ENCODE results near the gene LANCL2. TPM values are rescaled to one million over a fixed set of nuclear protein-coding genes. Genes with fewer than 3 reads are reported as not detected.

LANCL2 gene
- total and polyA plus RNA-seq, 8 donors, result 4.9 to 25.9 (median 16.4) TPM

DNA sequence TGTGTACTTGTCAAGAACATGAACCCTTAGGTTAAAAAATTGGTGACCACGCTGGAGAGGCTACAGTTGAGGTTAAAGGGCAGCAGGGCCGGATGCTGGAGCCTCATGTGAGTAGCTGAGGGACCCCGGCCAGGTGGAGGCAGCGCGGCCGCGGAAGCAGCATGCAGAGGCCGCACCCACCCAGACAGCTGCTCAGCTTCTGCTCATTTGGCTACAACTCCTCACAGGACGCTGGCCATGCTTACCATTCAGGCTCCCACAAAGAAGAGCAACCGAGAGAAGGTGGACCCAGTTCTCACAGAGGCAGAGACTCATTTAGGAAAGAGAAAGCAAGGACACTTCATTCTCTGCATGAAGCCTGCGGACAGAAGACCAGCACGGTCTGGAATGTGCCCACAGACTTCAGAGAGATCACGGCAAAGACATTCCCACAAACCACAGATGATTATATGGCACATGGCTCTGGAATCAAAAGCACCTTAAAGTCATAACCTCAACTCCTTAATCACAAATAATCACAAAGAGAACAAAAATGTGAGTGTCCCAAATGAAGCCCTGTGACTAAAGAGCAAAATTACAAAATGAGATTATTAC lies 112.7 kb downstream of the LANCL2 start:
- Histone ChIP-seq H3K27ac (no peak overlapping the region), H3K9me3 (no peaks in the 10 kb centered on the region), H3K27me3 (no peaks in the 10 kb centered on the region), H3K4me3 (no peak overlapping the region), H3K4me1 (peaks cover 0 to 2% (median 0%) of the 10 kb centered on the region in 4 donors), H3K36me3 (peaks cover 5 to 49% (median 32%) of the 10 kb centered on the region in 4 donors)
- TF ChIP-seq EP300 (IDR thresholded peaks at IDR 0.05) (no peak), POLR2A (IDR thresholded peaks at IDR 0.05) (no peak), POLR2AphosphoS5 (IDR thresholded peaks at IDR 0.05) (no peak)
- TF ChIP-seq, protein P1, sequence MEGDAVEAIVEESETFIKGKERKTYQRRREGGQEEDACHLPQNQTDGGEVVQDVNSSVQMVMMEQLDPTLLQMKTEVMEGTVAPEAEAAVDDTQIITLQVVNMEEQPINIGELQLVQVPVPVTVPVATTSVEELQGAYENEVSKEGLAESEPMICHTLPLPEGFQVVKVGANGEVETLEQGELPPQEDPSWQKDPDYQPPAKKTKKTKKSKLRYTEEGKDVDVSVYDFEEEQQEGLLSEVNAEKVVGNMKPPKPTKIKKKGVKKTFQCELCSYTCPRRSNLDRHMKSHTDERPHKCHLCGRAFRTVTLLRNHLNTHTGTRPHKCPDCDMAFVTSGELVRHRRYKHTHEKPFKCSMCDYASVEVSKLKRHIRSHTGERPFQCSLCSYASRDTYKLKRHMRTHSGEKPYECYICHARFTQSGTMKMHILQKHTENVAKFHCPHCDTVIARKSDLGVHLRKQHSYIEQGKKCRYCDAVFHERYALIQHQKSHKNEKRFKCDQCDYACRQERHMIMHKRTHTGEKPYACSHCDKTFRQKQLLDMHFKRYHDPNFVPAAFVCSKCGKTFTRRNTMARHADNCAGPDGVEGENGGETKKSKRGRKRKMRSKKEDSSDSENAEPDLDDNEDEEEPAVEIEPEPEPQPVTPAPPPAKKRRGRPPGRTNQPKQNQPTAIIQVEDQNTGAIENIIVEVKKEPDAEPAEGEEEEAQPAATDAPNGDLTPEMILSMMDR (IDR thresholded peaks at IDR 0.05), result no peak
- WGBS, 5 donors, result 79 to 88% (median 80%) methylated on average over 13 of the region's 13 CpGs
- intact Hi-C loops (cut with DNase I; ENCODE audit: low total_unique reads), result no loop called here
- no peak for DNase-seq

DNA sequence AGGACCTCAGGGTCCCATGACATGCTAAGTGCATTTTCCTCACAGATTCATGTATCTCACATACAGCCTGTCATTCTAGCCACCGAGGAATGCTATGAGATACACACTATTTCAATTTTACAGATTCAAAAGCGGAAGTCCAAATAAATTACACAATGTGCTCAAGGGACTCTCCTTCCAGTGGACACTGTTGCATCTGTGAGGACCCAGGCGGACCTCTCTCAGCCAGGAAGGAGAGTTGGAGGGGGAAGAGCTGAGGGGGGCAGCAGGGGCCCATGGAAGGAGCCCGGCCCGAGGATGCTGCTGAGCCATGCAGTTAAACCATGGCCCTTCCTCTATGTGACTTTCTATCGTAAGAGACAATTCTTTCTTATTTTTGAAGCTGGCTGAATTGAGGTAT lies 113.6 kb downstream of the LANCL2 start:
- Histone ChIP-seq H3K27me3 (no peaks in the 10 kb centered on the region), H3K4me1 (peaks cover 0 to 7% (median 0%) of the 10 kb centered on the region in 4 donors), H3K36me3 (peaks cover 0 to 48% (median 25%) of the 10 kb centered on the region in 4 donors), H3K27ac (no peak overlapping the region), H3K9me3 (no peaks in the 10 kb centered on the region), H3K4me3 (no peak overlapping the region)
- 81 to 83% (median 83%) methylated on average over 6 of the region's 6 CpGs for WGBS, 5 donors
- DNase-seq, result no peak
- TF ChIP-seq EP300 (IDR thresholded peaks at IDR 0.05), result no peak
- intact Hi-C loops (cut with DNase I; ENCODE audit: low total_unique reads), result no loop called here

DNA sequence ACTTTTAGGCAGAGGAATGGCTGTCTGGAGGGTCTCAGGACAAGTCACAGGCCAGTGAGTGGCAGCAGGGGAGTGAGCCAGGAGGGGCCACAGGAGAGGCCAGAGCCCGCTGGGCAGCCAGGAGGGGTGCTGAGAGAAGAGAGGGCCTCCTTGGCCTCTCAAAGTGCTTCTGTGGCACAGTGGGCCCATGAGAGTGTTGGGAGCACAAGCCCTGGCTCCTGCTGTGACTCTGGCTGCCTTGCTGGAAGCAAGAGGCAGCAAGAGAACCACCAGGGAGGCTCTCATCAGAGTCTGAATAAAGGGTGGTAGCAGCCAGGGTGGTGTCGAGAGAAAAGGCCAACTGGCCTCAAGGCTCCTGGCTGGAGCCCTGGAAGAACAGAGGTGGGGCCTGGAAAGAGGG lies 116.0 kb downstream of the LANCL2 start:
- 86 to 100% (median 89%) methylated on average over 2 of the region's 2 CpGs for WGBS, 5 donors
- no peak for DNase-seq
- H3K9me3 ChIP-seq, result no peaks in the 10 kb centered on the region
- TF ChIP-seq POLR2A (IDR thresholded peaks at IDR 0.05), result no peak
- TF ChIP-seq, protein P1 (IDR thresholded peaks at IDR 0.05), result no peak
- TF ChIP-seq POLR2AphosphoS5 (IDR thresholded peaks at IDR 0.05), result no peak
- no peak for TF ChIP-seq EP300 (IDR thresholded peaks at IDR 0.05)
- no peak overlapping the region for H3K27ac ChIP-seq
- intact Hi-C loops (cut with DNase I; ENCODE audit: low total_unique reads), result no loop called here
- H3K4me1 ChIP-seq, result peaks cover 0 to 7% (median 0%) of the 10 kb centered on the region in 4 donors
- peaks cover 0 to 51% (median 35%) of the 10 kb centered on the region in 4 donors for H3K36me3 ChIP-seq
- H3K27me3 ChIP-seq, result no peaks in the 10 kb centered on the region
- H3K4me3 ChIP-seq, result no peak overlapping the region

DNA sequence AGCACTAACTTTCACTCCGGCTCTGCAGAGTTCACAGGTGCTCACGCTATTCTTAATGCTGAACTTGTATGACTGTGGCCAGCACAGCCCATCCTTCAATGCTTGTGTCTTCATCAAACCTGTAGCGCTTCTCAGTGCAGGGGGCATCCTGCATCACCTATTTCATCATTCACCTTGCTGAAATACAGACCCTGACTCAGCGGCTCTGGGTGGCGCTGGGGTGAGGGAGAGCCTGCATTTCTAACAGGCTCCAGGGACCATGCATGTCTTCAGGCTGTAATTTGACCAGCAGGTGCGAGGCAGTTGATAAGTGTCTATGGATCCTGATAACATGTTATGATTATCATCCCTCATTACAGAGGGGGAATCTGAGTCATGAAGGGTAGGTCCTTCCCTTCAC lies 117.9 kb downstream of the LANCL2 start:
- 91 to 96% (median 94%) methylated on average over 6 of the region's 6 CpGs for WGBS, 5 donors
- intact Hi-C loops (cut with DNase I; ENCODE audit: low total_unique reads), result no loop called here
- no peak for TF ChIP-seq POLR2A (IDR thresholded peaks at IDR 0.05)
- no peak for TF ChIP-seq POLR2AphosphoS5 (IDR thresholded peaks at IDR 0.05)
- TF ChIP-seq EP300 (IDR thresholded peaks at IDR 0.05), result no peak
- TF ChIP-seq, protein P1 (IDR thresholded peaks at IDR 0.05), result no peak

More for the DNA sequence above, 117.9 kb downstream of the LANCL2 start:
- Histone ChIP-seq H3K27ac (no peak overlapping the region), H3K4me1 (peaks cover 0 to 7% (median 0%) of the 10 kb centered on the region in 4 donors), H3K27me3 (no peaks in the 10 kb centered on the region), H3K9me3 (no peaks in the 10 kb centered on the region), H3K36me3 (peaks cover 0 to 50% (median 38%) of the 10 kb centered on the region in 4 donors), H3K4me3 (no peak overlapping the region)
- DNase-seq, result no peak

Other genes starting within 250 kb of the LANCL2 start
- gene VOPP1, start 207.2 kb downstream of the LANCL2 start, total RNA-seq, result 100 to 1,000 TPM in 1 of 5 donors, 10 to 100 TPM in 4; 19.6 to 117 (median 79.7) TPM
- 10 to 100 TPM; 14.0 to 27.3 (median 26.0) TPM for gene VOPP1, start 207.2 kb downstream of the LANCL2 start, polyA plus RNA-seq

All from stomach (tissue), 9 donors.